Fibroblast of lung (primary cell): ENCODE measurements around the gene GFOD2.

Experiments used
- CTCF ChIP-seq, 2 donors: IDR thresholded peaks in 1 of 2; conservative IDR thresholded peaks in 1 of 2; 1 replicate in 1 of 2; 2 replicates in 1 of 2; pipeline ENCODE4 v1.5.1; 2011 to 2012; ENCODE audit warnings: low read length in 2 of 2, control low read depth in 1 of 2, inconsistent platforms in 1 of 2, low read depth in 1 of 2, mild to moderate bottlenecking in 1 of 2
- EZH2 ChIP-seq: IDR thresholded peaks from 2 replicates; pipeline ENCODE4 v1.5.1; 2012; ENCODE audit warnings: low read length, control low read depth, mild to moderate bottlenecking; ENCODE audit errors: missing control alignments

GRCh38 chr16:67679935-67680897 is 38.9 kb downstream of the GFOD2 start:
- TF ChIP-seq CTCF (conservative IDR thresholded peaks at IDR 0.05 in 1 of 2, IDR thresholded peaks at IDR 0.05 in 1 of 2; ENCODE audit: low read depth in 1 of 2, low read length in 2 of 2) (no peak), EZH2 (no peak)
